ENCODE data around the gene NMNAT2.

- no peak for TF ChIP-seq CTCF (conservative IDR thresholded peaks at IDR 0.05; ENCODE audit: low read depth in 2 of 2)
- no peak for TF ChIP-seq EZH2 (IDR thresholded peaks at IDR 0.05; ENCODE audit: low read depth, unreplicated experiment)
- no peak for TF ChIP-seq POLR2AphosphoS5 (IDR thresholded peaks at IDR 0.05; ENCODE audit: low read depth)
- TF ChIP-seq ZNF114 (CRISPR knock-in tag; IDR thresholded peaks at IDR 0.05), result no peak
- no peak for TF ChIP-seq CREB1 (CRISPR knock-in tag; IDR thresholded peaks at IDR 0.05; ENCODE audit: low read depth)
- no peak for TF ChIP-seq REST (IDR thresholded peaks at IDR 0.05; ENCODE audit: unreplicated experiment)
Measured at GRCh38 chr1:183198463-183198862, 219.7 kb downstream of the NMNAT2 start.
